HG03571 (cell line): ENCODE results near the gene FAAP100.

ENCODE experiments used
- ATAC-seq: cut with Tn5 transposase; IDR thresholded peaks from one replicate; pipeline ENCODE4 v1.9.1; 2021; ENCODE audit not compliant: unreplicated experiment

The FAAP100 gene

GRCh38 chr17:81513372-81513752, 38.8 kb downstream of the FAAP100 start:
- ATAC-seq: no peak

- ATAC-seq: peak; percentile 27
Measured at GRCh38 chr17:81512562-81513371, 39.4 kb downstream of the FAAP100 start, which contains the start of gene ACTG1. TSS of gene ACTG1 (minus strand) at chr17:81512799. CDS start at chr17:81512354, 445 bp downstream.

GRCh38 chr17:81511804-81512561, 40.2 kb downstream of the FAAP100 start:
- ATAC-seq: peak; percentile 1

GRCh38 chr17:81511554-81511803, 40.7 kb downstream of the FAAP100 start:
- ATAC-seq: no peak

- ATAC-seq: no peak
Measured at GRCh38 chr17:81510785-81511553, 41.2 kb downstream of the FAAP100 start.

- no peak for ATAC-seq
Measured at GRCh38 chr17:81509972-81510784, 42.0 kb downstream of the FAAP100 start.

- no peak for ATAC-seq
Measured at GRCh38 chr17:81509207-81509971, 42.8 kb downstream of the FAAP100 start.

- ATAC-seq: no peak
Measured at GRCh38 chr17:81508639-81509206, 43.4 kb downstream of the FAAP100 start.

- ATAC-seq: no peak
Measured at GRCh38 chr17:81503619-81504018, 48.5 kb downstream of the FAAP100 start.

GRCh38 chr17:81502471-81503017, 49.6 kb downstream of the FAAP100 start:
- no peak for ATAC-seq

- ATAC-seq: no peak
Measured at GRCh38 chr17:81500047-81500446, 52.1 kb downstream of the FAAP100 start.

GRCh38 chr17:81499601-81499970, 52.6 kb downstream of the FAAP100 start:
- ATAC-seq: no peak

- ATAC-seq: no peak
Measured at GRCh38 chr17:81498953-81499600, 53.1 kb downstream of the FAAP100 start.

- ATAC-seq: no peak
Measured at GRCh38 chr17:81494626-81495377, 57.4 kb downstream of the FAAP100 start.

- ATAC-seq: no peak
Measured at GRCh38 chr17:81493198-81494038, 58.7 kb downstream of the FAAP100 start.

GRCh38 chr17:81492706-81493105, 59.4 kb downstream of the FAAP100 start:
- ATAC-seq: no peak

GRCh38 chr17:81492202-81492601, 60.0 kb downstream of the FAAP100 start:
- no peak for ATAC-seq
